D721Med (cell line): ENCODE measurements around the gene FAM118A.

Experiments used
- DNase-seq: peaks from one replicate; pipeline ENCODE4 v3.0.0; 2011; ENCODE audit warnings: low spot score; ENCODE audit not compliant: insufficient read length
- FAIRE-seq: peaks from 2 replicates; lab custom pipeline; 2011; peaks lifted over from hg19 to GRCh38; lab: Jason Lieb, UNC
- TF ChIP-seq, protein P1 (sequence below): IDR thresholded peaks from 2 replicates; pipeline ENCODE4 v1.5.1; 2012; ENCODE audit warnings: mild to moderate bottlenecking, control low read depth; ENCODE audit not compliant: insufficient read depth; ENCODE audit errors: missing control alignments

FAM118A gene

DNA sequence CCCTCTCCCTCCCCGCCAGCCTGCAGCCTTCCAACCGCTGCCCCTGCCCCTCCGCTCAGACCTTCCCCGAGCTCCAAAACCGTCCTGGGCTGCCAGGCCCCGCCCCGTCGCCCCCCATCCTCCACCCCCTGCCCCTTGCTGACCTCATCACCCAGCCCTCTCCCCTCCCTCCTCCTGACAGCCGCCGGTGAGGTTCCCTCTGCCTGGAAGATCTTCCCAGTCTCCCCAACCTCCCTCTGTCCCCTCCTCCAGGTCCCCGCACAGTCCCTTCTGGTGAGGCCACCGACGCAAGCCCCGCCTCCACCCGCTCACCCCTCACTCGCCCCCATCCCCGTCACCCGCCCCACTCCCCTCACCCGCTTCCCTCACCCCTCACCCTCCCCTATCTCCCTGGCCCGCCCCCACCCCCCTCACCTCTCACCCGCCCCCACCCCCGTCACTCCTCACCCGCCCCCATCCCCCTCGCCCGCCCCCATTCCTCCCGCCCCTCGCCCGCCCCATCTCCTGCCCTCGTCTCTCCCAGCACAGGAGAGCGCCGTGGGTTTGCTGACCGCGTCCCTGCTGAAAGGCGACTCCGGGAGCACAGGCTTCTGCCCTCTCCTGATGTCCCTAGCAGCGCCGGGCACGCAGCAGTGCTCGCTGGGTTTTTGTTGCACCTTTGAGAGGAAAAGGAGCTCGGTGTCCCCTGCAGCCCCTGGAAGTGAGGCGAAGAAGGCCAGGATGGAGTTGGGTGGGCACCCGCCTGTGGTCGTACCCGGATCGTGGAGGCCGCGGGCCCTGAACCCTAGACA is 41.4 kb upstream of the FAM118A start:
- FAIRE-seq: no peak
- DNase-seq: peak; percentile 44

DNA sequence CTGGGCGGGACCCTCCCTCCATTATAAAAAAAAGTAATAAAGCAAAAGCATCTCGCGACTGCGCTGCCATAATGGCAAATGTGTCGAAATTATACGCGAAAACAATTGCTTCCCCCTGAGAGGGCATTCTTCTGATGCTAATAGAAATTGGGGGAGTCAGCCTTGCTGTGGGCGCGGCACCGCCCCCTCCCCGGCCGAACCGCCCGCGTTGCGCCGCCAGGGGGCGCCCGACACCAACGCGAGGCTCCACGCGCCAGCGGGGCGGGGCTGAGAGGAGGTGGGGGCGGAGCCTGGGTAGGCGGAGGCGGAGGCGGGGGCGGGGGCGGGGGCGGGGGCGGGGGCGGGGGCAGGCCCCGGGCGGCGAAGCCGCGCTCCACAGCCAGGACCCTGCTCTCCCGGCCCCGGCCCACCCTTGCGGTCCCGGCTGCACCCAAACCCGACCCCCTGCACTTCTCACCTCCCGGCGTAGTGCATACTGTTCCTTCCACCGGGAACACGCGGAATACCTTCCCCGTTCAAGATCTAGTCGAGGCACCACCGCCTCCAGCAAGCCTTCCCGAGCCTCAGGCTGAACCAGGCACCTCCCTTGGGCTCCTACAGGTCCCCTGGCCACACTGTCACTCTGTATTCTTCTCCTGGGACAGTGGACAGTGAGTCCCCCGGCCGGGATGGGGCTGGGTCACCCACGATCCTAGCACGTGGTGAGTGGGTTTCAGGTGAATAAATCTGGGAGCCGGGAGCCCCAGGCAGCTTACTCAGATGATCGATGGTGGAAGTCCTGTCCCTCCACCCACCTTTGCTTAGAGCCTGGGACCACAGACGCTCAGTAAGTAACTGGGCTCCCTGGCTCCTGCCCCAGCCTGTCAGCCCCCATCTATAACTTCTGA is 40.5 kb upstream of the FAM118A start:
- FAIRE-seq: no peak

More for the DNA sequence above, 41.4 kb upstream of the FAM118A start:
- TF ChIP-seq, protein P1, sequence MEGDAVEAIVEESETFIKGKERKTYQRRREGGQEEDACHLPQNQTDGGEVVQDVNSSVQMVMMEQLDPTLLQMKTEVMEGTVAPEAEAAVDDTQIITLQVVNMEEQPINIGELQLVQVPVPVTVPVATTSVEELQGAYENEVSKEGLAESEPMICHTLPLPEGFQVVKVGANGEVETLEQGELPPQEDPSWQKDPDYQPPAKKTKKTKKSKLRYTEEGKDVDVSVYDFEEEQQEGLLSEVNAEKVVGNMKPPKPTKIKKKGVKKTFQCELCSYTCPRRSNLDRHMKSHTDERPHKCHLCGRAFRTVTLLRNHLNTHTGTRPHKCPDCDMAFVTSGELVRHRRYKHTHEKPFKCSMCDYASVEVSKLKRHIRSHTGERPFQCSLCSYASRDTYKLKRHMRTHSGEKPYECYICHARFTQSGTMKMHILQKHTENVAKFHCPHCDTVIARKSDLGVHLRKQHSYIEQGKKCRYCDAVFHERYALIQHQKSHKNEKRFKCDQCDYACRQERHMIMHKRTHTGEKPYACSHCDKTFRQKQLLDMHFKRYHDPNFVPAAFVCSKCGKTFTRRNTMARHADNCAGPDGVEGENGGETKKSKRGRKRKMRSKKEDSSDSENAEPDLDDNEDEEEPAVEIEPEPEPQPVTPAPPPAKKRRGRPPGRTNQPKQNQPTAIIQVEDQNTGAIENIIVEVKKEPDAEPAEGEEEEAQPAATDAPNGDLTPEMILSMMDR: no peak

DNA sequence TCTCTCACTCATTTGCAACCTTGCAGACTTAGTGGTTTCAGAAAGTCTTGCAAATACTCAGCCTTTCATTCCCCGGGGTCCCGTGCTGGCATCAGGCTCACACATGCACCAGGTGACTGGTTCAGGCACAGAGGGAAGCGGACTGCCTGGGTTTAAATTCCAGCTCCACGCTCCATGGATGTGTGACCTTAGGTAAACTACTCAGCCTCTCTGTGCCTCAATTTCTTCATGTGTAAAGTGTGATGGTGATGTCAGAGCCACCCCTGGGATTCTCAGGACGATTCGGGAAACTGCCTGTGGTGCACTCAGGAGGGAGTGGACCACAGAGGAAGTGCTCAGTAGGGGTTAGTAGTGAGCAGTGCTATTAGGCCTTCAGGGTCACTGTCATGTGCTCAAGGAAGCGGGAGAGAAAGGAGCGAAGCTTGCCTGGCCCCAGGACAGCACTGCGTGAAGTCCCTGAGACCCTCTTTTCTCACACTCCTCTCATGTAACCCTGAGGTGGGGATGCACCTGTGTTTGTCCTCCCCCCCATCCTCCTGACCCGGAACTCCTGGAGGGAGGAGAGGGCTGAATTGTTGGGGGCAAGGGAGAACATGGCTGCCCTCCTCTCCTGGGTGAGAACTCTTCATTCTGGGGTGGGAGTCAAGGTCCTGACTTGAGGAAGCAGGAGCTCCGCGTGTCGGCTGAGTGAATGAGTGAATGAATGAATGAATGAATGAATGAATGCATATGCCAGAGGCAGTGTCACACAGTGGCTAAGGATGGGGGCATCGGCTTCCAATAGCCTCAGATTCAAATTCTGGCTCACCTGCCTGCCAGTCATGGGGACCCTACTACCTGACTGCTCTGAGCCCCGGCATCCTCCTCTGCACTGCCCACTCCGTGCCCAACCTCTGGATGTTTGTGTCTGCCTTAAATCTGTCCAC is 39.4 kb upstream of the FAM118A start:
- TF ChIP-seq, protein P1: no peak
- FAIRE-seq (no peak), DNase-seq (no peak)

More for the DNA sequence above, 40.5 kb upstream of the FAM118A start:
- TF ChIP-seq, protein P1: peak; percentile 69
- no peak for DNase-seq

DNA sequence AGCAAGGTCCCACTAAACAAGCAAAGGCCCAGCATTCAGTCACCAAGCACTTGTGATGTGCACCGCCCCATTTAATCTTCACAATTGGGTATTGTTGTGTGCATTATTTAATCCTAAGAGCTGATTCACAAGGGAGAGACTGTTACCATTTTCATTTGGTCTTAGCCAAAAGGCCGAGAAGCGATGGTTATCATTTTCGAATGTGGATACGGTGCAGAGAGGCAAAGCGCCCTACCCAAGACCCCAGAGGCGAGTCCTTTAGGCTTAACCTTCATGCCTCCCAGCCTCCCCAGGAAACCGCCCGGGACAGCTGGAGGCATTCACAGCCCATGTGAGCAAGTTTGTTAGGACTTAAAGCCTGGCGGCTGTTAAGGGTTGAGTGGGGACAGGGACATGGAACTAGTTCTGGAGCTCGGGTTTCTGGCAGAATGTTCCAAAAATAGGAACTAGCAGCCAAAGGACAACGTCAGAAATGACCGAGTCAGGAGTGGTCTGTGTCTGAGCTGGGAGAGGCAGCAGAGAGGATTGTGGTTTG is 38.0 kb upstream of the FAM118A start:
- TF ChIP-seq, protein P1: no peak
- FAIRE-seq: no peak
- DNase-seq: no peak

DNA sequence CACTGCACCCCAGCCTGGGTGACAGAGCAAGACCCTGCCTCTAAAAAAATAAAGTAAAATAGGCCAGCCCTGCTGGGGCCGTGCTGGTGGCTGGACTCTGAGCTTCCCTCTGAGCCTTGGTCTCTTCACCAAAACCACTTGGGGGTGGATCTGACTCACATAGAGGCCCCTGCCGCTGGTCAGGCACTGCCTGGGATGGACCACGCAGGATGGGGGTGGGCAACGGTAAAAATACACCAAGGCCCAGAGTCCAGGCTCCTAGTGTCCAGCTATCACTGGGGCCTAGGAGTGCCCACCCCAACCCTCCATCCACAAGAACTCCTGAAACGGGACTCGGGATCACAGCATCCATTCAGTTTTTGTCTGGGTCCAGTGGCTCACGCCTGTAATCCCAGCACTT is 37.2 kb upstream of the FAM118A start:
- FAIRE-seq: no peak
- DNase-seq: no peak
- TF ChIP-seq, protein P1: no peak

DNA sequence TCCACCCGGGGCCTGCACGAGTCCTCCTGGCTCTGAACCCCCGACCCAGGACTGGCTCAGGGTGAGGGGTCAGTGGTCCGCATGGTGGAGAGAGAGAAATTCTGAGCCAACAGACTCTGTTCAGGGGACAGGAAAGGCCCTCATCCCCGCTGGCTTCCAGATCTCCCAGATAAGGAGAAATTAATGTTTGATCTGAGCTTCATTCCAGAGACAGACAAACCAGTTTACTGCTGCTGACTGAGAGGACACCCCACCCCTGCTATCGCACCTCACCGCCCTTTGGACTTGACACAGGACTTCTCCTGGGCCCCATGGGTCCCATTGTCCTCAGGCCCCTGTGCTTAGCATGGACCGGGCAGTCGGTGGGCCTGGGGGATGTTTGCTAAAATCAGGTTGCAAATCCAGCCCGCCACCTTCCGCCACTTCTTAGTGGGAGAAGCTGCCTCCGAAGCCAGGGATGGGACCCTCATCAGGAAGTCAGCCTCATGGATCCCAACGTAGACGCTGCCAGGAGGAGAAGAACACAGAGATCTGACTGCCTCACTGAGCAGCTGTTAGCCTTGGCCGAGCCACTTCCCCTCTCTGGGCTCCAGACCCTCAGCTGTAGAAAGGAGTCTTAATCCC is 36.2 kb upstream of the FAM118A start:
- FAIRE-seq (no peak), DNase-seq (no peak)
- TF ChIP-seq, protein P1: no peak
